Epidermal melanocyte (primary cell): ENCODE data around the gene NANOS3.

ENCODE experiments used
- DNase-seq: peaks from one replicate; pipeline ENCODE4 v3.0.0; 2011; ENCODE audit warnings: low spot score; ENCODE audit not compliant: insufficient read length

Gene NANOS3

DNA sequence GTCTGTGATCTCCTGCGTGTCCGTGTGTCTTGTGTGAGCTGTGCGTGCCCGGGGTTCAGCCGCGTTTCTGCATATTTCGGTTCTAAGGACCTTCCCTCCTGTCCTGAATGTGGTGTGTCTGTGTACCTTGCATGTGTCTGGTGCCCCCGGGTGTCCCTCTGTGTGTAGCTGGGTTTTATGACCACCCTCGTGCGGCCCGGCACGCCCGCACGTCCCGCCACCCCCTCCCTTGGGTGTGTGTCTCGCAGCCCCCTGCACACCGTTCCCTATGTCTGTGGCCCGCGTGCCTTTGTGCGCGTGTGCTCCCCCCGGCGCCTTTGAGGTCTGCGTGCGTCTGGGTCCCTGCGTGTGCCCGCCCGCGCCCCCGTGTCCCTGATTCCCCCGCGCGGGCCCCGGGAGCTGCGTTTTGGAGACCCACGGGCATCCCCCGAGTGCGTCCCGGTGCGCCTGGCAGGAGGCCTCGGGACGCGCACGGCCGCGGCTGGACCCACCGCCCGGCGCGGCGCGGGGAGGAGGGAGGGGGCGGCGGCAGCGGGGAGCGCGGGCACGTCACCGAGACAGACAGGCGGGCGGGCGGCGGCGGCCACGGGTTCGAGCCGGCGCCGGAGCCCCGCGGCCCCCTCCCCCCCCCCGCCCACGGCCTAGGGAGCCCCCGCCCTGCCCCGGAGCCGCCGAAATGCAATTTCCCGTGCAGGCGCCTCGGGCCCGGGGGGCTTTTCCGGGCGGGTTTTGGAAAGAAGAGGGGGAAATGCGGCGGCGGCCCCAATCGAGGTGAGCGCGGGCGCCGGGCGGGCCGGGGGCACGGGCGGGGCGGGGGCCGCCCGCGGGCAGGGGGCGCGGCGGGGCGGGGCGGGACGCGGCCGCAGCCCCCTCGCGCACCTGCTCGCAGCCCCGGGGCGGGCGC, 12.0 kb upstream of the NANOS3 start:
- DNase-seq: peak; percentile 17

- peak; percentile 50 for DNase-seq
These were observed 11.1 kb upstream of the NANOS3 start for GRCh38 chr19:13865571-13866462.

DNA sequence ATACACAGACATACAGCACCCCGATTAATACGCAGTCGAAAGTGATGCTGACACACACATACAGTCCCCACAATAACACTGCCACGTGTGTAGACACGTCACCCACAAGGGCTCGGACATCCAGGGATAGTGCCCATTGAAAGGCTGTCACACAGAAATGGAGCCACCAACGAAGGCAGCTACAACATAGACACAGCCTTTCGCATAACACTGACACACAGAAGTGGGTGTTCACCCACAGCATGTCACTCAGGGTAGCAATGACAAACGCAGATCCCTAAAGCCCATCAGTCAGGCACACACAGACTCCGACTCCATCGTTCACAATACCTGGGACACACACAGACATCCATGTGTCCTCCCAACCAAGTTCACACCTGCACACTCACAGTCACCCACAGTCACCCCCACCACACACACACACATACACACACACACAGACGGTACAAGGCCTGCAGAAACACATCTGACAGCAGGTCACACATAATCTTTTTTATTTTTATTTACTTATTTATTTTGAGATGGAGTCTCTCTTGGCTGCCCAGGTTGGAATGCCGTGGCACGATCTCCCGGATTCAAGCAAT, 10.4 kb upstream of the NANOS3 start:
- no peak for DNase-seq

- no peak for DNase-seq
These were observed 8.3 kb upstream of the NANOS3 start for GRCh38 chr19:13868663-13869062.

DNA sequence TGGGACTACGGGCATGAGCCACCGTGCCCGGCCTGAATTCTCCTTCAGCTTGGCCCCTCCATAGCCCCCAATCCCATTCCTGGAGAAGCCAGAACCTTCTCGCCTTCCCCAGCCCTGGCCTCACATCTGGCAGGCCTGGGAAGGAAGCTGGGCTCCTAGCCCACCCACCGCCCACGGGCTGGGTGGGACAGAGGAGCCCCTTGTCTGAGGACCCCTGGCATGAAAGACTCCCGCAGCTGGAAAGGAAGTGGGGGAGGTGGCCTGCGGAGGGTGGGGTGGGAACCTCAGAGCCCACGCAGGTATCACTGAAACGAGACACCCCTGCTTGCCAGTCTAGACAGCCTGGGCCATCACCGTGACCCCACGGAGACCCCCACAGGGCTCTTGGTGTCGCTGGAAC, 7.7 kb upstream of the NANOS3 start:
- DNase-seq: no peak

DNA sequence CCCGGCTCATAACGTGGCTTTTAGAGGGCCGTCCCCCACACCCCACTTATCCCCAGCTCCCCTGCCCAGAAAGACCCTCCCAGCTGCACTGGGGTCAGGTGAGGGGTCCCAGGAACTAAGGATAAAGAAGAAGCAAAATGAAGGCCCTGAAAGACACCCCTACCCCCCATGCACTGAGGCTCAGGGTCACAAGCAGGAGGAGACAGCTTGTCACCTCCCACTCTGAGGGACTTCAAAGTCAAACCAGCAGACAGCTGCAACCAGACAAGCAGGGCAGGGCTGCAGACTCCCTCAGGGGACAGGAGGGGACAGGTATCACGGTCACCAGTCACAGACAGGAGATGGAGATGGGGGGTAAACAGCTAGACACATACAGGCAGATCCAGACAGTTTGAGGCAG, 6.1 kb upstream of the NANOS3 start:
- DNase-seq: no peak

DNA sequence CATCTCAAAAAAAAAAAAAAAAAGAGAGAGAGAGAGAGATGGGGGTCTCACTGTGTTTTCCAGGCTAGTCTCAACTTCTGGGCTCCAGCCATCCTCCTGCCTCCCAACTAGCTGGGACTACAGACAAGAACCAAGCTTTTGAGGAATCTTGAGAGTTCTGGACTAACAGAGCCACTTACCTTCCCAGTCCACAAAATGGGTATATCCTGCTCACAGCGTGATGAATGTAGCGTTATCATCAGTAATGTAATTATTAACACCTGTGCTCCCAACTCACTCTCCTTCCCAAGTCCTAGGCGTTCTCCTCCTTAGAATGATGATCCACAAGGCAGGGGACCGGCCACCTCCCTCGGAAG, 4.6 kb upstream of the NANOS3 start:
- no peak for DNase-seq

DNA sequence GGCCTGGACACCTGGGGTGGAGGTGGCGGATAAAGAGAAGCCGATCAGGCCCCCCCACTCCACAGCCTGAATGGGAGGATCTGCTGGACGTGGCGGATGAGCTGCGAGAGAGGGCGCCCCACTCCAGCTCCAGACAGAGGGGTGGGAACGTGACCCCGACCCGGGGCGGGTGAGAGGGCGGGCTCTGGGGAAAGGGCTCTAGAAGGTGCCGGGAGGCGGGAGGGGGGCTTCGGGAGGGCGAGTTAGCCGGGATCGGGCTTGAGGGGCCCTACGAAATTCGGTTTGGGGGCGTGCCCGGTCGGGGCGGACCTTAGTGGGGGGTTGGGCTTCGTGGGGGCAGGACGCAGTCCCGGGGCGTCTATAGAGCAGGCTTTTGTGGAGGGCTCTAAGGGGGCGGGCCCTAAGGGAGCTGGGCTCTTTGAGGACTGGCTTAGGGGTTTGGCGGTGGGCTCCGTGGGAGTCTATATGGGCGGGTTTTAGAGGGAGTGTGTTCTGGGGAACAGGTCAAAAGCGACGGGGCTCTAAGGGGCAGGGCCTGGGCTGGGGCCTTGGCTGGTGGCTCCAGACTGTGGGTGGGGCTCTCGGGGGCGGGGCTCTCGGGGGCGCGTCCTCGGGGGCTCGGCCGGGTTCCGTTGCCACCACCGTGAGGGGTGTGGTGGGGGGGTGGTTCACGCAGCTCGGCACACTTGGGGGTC, 4.1 kb upstream of the NANOS3 start:
- DNase-seq: no peak

DNA sequence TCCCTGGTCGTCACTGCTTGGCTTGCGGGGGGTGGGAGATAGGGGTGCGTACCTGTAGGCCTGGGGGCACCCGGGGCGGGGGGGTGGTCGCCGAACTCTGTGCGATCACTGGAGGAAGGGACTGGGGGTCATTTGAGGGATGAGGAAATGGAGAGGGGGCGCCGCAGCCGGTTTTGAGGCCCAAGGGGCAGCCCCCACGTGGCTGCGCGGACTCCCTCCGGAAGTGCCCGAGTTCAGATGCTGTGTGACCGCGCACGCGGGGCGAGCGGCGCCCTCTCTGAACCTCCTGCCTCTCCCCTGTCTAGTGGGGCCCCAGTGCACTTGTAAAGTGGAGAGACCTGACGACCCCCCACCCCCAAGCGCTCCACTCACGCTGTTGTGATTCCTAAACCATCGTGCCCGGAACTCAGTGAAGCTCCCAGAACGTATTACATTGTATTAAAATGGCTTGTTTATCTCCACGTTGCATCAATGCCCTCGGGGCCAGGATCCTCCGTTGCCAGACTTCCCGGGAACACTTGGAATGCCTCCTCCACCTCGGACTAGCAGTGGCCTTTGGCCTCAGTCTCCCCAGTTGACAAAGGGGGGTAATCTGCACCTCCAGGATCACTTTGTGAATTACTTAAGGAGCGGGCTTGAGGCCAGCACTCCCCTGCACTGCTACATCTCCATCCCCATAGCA, 3.0 kb upstream of the NANOS3 start:
- no peak for DNase-seq

DNA sequence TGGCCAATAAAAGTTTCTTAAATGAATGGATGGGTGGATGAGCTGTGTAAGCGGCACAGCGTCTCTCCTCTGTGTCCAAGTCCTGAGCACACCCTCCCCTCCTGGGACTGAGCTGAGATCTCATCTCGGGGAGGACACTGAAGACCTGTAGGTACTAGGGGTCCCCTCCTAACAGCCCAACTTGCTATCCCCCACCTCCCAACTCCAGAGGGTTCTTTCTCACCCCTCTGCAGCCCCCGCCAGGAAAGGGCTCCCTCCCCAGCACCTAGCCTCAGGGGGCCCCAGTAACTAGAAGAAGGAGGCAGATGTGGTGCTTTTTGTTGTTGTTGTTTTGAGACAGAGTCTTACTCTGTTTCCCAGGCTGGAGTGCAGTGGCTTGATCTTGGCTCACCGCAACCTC, 1.1 kb upstream of the NANOS3 start:
- DNase-seq: no peak

GRCh38 chr19:13877303-13877702, 369 bp downstream of the NANOS3 start:
- DNase-seq: no peak

GRCh38 chr19:13880059-13881043, 3.4 kb downstream of the NANOS3 start:
- peak; percentile 99 for DNase-seq

DNA sequence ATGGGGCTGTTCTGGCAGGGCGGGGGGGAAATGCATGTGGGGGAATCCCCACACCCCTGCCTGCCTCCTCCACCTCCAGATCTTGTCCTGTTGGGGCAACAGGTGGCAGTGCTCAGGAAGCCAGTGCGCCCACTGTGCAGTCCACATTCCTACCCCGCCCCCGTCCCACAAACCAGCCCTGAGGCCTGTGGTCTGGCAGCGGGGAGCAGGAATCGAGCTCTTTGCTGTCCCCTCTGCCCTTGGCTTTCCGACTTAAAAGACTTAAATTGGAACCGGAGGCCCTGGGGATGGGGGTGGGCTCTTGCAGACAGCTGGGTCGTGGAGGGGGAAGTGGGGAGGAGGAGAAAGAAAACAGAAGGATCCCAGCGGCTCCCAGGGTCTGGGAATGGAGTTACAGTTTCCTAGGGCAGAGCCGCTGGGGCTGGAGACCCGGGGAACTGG, 4.3 kb downstream of the NANOS3 start:
- DNase-seq: no peak

- no peak for DNase-seq
These were observed 4.9 kb downstream of the NANOS3 start for GRCh38 chr19:13881692-13882418.

DNA sequence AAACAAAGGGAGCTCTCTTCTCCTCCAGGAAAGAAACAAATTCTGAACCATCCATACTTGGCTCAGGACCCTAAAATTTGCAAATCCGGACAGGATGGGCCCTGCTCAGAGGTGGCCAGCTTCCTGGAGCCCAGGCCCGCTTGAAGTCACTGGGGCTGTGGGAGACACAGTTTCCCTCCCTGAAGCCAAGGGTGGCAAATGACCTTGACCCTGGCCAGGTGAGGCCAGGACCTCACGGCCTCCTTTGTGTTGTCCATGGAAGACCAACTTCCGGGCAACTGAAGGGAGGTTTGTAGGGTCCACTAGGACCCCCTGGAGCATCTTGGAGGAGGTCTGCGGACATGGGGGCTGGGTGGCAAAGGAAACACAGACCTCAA, 5.5 kb downstream of the NANOS3 start:
- no peak for DNase-seq

- DNase-seq: no peak
These were observed 5.9 kb downstream of the NANOS3 start for GRCh38 chr19:13882836-13883235.

- DNase-seq: no peak
These were observed 6.7 kb downstream of the NANOS3 start for GRCh38 chr19:13883516-13884064.

DNA sequence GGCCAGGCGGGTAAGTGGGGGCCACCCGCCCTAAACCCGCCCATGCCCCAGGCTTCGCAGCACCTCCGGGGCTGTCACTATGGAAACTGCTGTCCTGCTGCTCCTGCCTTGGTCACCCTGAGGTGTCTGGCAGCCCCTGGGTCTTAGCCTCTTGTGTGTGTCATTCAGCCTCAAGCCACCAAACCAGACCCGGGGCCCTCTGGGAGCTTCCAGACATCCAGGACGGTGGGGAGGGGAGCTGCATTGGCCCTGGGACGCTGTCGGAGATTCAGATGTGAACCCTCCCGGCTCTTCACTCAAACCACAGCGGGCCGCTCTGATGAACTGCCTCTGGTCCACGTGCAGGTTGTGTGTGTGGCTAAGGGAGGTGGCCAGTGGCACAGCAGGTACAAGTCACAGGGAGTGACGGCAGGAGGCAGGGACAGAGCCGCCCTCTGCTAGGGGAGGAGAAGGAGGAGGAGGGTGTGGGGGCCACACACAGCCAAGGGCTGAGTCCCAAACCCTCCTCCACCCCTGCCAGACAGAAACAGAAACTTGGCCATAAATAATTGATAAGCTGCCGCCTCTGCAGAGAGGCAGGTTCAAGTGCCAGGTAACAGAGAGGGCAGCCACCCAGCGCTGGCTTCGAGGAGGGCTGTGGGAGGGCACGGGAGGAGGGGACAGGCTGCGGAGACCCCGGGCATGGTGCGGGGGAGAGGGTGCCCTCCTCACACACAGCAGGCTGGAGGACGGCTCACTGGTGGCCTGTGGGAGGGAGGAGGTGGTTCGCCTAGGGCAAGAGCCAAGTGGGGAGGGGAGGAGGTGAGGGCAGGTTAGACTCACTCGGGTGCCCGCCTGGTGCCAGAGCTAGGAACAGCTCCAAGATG, 8.0 kb downstream of the NANOS3 start:
- no peak for DNase-seq
